K562 treated with DMSO at 1 percent for 12 hours (cell line): ENCODE measurements around the gene CNIH2. TPM values are rescaled to one million over a fixed set of nuclear protein-coding genes. Genes with fewer than 3 reads are reported as not detected.

Source experiments
- total RNA-seq: library from RNA; unstranded; fragments of 300-600 nt; gene quantifications from 2 replicates; pipeline ENCODE4 v1.2.3, GENCODE V29; 2022; ENCODE audit not compliant: insufficient read depth

Gene CNIH2
- total RNA-seq = not detected in 2 replicates

GRCh38 chr11:66277471-66278362, at the start of gene CNIH2:
TSS of gene CNIH2 (plus strand) at chr11:66278175. CDS start at chr11:66278457, 282 bp downstream.

GRCh38 chr11:66268244-66268951, 9.6 kb upstream of the CNIH2 start, which contains the start of gene RAB1B:
TSS of gene RAB1B (plus strand) at chr11:66268639. CDS start at chr11:66268680, 41 bp downstream.

DNA sequence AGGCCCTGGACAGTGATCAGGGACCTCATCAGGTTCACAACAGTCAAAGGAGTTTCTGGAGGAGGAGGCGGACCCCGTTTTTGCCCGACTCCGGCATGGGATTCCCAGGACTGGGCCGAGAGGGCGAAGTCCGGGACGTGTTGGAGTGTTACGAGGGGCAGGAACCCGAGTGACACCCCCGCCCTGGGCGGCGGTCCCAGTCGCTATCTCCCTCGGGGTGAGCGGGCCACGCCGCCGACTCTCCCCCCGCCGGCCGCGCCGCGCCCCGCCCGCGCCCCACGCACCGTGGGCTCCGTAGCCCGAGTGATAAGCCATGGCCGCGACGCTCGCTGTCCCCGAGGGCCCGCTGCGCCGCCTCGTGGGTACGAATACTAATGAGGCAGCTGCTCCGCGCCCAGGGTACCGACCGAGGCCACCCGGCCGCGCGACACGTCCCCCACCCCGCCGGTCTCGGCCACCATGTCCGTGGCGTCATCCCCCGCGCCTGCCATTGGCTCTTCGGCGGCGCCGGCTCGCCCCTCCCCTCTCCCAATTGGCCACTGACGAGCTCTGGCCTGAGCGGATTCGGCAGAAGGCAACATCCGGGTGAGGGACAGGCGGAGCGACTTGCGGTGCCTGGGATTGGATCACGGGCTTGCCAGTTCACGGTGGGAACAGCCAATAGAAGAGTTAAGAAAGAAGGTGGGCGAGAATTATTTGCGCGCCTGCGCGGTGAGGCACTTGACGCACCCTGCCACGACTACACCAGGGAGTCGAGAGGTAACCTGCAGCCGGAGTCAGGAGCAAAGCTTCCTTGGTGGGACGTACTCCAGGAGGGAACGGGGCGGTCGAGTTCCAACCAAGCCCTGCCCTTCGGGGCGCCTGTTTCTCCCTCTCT, 10.9 kb downstream of the CNIH2 start, which contains the start of gene YIF1A:
TSS of gene YIF1A (minus strand) at position 473 of the 877 bp plus-strand sequence. CDS start at position 315, 158 bp downstream.

GRCh38 chr11:66291706-66292542, 13.9 kb downstream of the CNIH2 start, which contains the start of gene TMEM151A:
TSS of gene TMEM151A (plus strand) at chr11:66291894. CDS start at chr11:66292014, 120 bp downstream.

GRCh38 chr11:66316849-66317251, 38.9 kb downstream of the CNIH2 start, which contains the start of gene CD248:
TSS of gene CD248 (minus strand) at chr11:66317044. CDS start at chr11:66317027, 17 bp downstream.

Other genes with a start within 250 kb of the CNIH2 start
- gene GAL3ST3, start 229.0 kb upstream of the CNIH2 start, total RNA-seq = not detected in 2 replicates
- gene SF3B2, start 225.8 kb upstream of the CNIH2 start, total RNA-seq = 184 and 273 TPM in 2 replicates
- 13.4 and 34.4 TPM in 2 replicates for gene PACS1, start 207.9 kb upstream of the CNIH2 start, total RNA-seq
- gene KLC2, start 20.5 kb upstream of the CNIH2 start, total RNA-seq = 27.7 and 41.5 TPM in 2 replicates
- 147 and 150 TPM in 2 replicates for gene RAB1B, start 9.5 kb upstream of the CNIH2 start, total RNA-seq
- 106 and 126 TPM in 2 replicates for gene YIF1A, start 11.0 kb downstream of the CNIH2 start, total RNA-seq
- gene TMEM151A, start 13.7 kb downstream of the CNIH2 start, total RNA-seq = not detected in 2 replicates
- not detected in 2 replicates for gene CD248, start 38.9 kb downstream of the CNIH2 start, total RNA-seq
- gene RIN1, start 58.3 kb downstream of the CNIH2 start, total RNA-seq = 0.59 and 0.91 TPM in 2 replicates
- gene BRMS1, start 66.9 kb downstream of the CNIH2 start, total RNA-seq = 44.7 and 57.8 TPM in 2 replicates
- 27.4 and 34.3 TPM in 2 replicates for gene B4GAT1, start 69.5 kb downstream of the CNIH2 start, total RNA-seq
- gene SLC29A2, start 93.6 kb downstream of the CNIH2 start, total RNA-seq = 7.5 and 12.2 TPM in 2 replicates
- not detected in 2 replicates for gene NPAS4, start 142.9 kb downstream of the CNIH2 start, total RNA-seq
- 44.5 and 73.2 TPM in 2 replicates for gene MRPL11, start 160.7 kb downstream of the CNIH2 start, total RNA-seq
- gene PELI3, start 188.7 kb downstream of the CNIH2 start, total RNA-seq = 4.0 and 7.5 TPM in 2 replicates
- gene DPP3, start 202.3 kb downstream of the CNIH2 start, total RNA-seq = 41.1 and 42.9 TPM in 2 replicates
- gene BBS1, start 232.5 kb downstream of the CNIH2 start, total RNA-seq = 8.5 and 13.5 TPM in 2 replicates